GM12875 (cell line): ENCODE measurements around the gene ZBTB8OS.

Source experiments
- H3K4me3 ChIP-seq: one replicate; pipeline ENCODE4 v1.5.1; 2011; ENCODE audit warnings: low read depth, low read length, control low read depth
- CTCF ChIP-seq: IDR thresholded peaks from 2 replicates; pipeline ENCODE4 v1.5.1; 2011; ENCODE audit warnings: low read depth, mild to moderate bottlenecking, control low read depth, inconsistent platforms, low read length, moderate library complexity, borderline replicate concordance; ENCODE audit not compliant: insufficient read depth

The ZBTB8OS gene

GRCh38 chr1:32627596-32628162 is 22.7 kb downstream of the ZBTB8OS start:
- H3K4me3 ChIP-seq, result no peak overlapping the region
- TF ChIP-seq CTCF, result no peak

- TF ChIP-seq CTCF, result no peak
- no peak overlapping the region for H3K4me3 ChIP-seq
These were observed 24.2 kb downstream of the ZBTB8OS start for GRCh38 chr1:32626176-32626575.

GRCh38 chr1:32623775-32624174 is 26.6 kb downstream of the ZBTB8OS start:
- H3K4me3 ChIP-seq, result no peak overlapping the region
- no peak for TF ChIP-seq CTCF

- TF ChIP-seq CTCF, result no peak
These were observed 27.3 kb downstream of the ZBTB8OS start for GRCh38 chr1:32622806-32623681.

GRCh38 chr1:32622205-32622604 is 28.1 kb downstream of the ZBTB8OS start:
- no peak for TF ChIP-seq CTCF
- H3K4me3 ChIP-seq, result no peak overlapping the region

More at GRCh38 chr1:32622806-32623681, 27.3 kb downstream of the ZBTB8OS start:
- no peak overlapping the region for H3K4me3 ChIP-seq

GRCh38 chr1:32619701-32620485 is 30.5 kb downstream of the ZBTB8OS start:
- TF ChIP-seq CTCF, result no peak

More at GRCh38 chr1:32619701-32620485, 30.5 kb downstream of the ZBTB8OS start:
- H3K4me3 ChIP-seq, result no peak overlapping the region
